CD4-positive, alpha-beta T cell treated with Interleukin-6 at 100 ng/mL for 8 hours (primary cell): ENCODE data around the gene GAB2.
"Not testable (repeated sequence)": the region's sequence is repeated elsewhere in the genome, so short reads cannot be mapped to it uniquely, and the experiment has no call there.

Experiments
- DNase-seq: peaks from one replicate; pipeline ENCODE4 v3.0.0-alpha.2; 2020; ENCODE audit warnings: mixed read lengths, low spot score

GAB2 gene

DNA sequence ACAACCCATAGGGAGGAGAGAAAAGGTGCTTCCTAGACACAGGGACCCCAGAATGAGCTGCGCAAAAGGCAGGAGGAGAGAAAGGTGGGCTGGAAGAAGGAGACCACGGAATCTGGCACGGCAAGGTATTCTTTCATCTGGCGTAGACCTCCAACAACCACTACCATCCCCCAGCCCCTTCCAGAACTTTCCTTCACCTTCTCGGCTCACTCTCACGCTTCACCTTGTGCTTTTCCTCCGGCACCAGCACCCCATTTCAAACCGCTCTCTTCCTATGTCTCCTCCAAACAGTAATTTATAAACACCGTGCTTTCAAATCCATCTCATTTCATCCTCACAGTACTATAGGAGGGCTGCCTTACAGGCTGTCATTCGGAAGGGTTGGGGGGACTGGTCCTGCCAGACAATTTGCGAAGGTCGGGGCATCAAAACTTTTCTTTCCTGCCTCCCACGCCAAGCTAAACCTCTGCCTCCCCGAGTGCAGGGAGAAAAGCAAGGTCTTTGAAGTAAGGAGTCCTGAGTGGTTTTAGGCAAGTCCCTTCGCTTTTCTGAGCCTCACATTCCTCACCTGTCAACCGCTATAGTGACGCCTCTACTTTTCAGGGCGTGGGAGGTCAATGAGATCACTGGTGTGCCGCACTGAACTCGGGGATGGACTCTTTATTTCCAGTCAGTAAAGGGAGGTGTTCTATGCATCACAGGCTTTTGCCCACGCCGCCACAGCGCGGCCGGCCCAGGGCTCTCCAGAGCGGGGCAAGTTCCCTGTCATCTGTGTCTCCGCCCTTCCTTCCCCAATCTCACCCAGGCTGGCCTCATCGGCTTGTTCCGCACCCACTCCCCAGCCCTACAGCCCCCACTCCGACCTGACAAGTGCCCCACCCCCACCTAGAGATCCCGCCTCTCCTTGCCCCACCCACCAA lies 230.0 kb downstream of the GAB2 start:
- no peak for DNase-seq

DNA sequence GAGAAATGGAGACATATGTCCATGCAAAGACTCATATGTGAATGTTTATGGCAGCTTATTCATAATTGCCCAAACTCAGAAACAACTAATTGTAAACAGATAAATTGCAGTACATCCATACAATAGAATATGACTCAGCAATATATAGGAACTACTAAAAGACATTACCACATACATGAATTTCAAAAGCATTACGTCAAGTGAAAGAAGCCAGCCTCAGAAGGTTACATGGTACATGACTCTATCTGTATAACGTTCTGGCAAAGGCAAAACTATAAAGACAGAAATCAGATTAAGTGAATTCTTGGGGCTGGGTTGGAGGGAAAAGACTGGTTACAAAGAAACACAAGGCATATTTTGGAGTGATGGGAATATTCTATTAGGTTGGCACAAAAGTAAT lies 236.4 kb downstream of the GAB2 start:
- DNase-seq: no peak

DNA sequence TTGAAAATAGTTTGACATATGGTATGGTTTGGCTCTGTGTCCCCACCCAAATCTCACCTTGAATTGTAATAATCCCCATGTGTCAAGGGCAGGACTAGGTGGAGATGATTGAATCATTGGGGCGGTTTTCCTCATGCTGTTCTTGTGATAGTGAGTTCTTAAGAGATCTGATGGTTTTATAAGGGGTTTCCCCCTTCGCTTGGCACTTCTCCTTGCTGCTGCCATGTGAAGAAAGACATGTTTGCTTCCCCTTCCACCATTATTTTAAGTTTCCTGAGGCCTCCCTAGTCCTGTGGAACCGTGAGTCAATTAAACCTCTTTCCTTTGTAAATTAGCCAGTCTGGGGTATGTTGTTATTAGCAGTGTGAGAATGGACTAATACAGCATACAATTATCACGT lies 236.9 kb downstream of the GAB2 start:
- no peak for DNase-seq

DNA sequence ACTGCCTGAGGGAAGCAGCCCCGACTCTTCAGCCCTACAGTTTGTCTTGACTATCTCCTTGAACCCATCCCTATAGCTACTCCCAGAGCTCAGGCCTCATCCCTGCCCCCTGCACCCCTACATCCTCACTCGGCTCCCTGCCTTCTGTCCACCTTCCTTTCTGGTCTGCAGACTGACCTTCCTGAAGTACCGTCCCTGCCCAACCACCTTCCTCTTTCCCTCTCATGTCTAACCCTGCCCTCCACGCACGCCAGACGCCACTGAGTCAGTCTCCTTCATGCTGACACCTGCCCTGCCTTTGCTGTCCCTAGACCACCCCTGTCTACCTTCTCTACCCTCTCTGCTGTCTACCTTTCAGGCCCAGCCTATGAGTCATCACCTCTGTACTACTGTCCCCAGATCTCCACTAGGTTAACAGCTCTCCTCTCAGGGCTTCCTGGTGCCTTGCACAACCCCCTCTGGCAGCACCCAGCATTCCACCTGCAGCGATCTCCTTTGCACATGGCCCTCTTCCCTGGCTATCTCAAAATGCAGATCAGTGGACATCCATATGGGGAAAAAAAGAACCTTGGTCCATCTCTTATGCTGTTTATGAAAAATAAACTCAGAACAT lies 238.1 kb downstream of the GAB2 start:
- no peak for DNase-seq

DNA sequence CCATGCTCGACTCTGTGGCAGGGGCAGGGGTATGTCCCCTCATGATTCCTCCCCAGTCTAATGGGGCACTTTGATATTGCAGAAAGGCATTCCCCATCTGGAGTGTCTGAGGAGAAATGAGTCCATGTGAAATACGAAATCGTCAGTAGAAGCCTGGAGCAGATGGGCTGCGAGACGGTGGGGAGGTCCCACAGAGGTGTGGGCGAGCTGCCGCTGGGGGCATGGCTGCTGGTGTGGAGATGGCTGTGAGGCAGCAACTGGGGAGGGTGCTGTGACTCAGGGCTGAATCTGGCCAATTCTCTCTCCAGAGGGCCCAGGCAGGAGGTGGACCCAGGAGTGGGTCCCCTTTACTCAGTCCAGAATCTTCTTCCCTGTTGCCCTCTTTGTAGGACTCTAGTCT lies 240.4 kb downstream of the GAB2 start:
- DNase-seq: no peak

DNA sequence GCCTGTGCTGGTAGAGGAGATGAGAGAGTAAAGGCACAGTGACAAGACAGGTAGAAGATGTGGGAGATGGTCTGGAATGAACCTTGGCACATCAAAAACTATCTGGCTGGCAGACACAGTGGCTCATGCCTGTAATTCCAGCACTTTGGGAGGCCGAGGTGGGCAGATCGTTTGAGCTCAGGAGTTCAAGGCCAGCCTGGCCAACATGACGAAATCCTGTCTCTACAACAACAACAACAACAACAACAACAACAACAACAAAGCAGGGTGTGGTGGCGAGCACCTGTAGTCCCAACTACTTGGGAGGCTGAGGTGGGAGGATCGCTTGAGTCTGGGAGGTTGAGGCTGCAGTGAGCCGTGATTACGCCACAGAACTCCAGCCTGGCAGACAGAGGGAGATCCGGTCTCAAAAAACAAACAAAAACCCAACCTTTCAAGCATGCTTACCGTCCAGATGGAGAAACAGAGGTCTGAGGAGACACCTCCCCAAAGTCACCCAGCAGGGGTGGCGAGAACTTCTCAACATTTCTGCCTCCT lies 240.9 kb downstream of the GAB2 start:
- no peak for DNase-seq

DNA sequence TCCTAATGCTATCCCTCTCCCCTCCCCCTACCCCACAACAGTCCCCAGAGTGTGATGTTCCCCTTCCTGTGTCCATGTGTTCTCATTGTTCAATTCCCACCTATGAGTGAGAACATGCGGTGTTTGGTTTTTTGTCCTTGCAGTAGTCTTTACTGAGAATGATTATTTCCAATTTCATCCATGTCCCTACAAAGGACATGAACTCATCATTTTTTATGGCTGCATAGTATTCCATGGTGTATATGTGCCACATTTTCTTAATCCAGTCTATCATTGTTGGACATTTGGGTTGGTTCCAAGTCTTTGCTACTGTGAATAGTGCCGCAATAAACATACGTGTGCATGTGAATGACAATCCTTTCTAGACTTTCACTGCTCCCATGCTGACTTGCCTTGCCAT lies 241.8 kb downstream of the GAB2 start:
- DNase-seq: not testable (repeated sequence)

DNA sequence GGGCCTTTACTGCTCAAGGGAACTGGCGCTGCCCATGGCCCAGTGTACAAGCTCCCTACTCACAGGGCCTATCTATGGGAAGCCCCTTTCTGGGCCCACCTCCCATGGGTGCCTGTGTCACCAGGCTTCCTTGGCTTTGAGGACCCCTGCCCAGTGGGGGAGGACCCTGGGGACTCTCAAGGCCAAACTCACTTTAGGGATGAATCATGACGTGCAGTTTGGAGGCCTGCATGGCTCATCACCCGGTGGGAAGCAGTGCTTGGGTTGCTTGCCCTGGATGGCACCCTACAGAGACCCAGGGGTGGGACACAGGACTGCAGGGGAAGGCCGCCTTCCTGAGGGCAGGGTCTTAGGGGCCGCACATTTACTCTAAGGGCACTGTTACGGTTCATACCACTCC lies 245.7 kb downstream of the GAB2 start:
- DNase-seq: no peak

DNA sequence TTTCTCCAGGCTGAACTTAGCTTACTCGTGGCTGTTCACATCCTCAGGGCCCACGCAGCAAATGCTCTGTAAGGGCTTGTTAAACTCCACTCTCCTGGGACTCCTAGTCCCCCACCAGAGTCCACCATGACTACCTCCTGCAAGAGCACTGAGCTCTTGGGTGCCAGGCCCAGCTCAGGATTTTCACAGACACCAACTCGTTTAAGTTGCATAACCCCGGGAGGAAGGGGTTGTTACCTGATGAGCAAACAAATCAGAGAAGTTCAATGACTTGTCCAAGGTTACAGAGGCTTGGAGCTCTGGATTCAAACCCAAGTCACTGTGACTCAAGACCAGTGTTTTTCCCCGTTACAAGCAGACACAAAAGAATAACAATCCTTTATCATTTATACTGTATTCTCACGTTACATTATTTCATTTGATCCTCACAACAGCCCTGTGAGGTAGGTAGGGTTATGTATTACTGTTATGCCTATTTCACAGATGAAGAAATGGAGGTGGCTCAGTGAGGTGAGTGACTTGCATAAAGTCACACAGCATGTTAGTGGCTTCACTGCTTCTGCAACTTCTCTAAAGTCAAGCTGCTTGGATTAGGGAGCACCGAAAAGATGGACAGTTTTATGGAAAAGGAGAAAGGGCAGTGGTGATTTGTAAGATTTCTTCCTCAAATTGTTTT lies 246.6 kb downstream of the GAB2 start:
- DNase-seq: no peak

DNA sequence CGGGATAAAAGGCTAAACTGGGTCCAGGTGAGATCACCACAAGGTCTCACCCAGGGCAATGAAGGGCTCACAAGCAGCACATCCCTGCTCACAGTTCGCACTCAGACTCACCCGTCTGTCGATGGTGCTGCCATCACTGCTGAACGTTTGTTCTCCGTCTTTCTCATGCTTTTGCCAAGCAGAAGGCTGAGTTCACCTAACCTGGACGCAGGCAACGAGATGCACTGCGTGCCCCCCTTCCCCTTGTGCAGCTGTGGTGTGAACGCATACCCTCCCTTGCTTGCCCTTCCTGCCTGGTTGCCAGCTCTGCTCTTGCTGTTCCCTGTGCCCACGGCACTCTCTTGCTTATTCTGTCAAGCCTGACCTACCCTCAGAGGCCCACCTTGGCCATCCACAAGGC lies 247.2 kb downstream of the GAB2 start:
- no peak for DNase-seq

DNA sequence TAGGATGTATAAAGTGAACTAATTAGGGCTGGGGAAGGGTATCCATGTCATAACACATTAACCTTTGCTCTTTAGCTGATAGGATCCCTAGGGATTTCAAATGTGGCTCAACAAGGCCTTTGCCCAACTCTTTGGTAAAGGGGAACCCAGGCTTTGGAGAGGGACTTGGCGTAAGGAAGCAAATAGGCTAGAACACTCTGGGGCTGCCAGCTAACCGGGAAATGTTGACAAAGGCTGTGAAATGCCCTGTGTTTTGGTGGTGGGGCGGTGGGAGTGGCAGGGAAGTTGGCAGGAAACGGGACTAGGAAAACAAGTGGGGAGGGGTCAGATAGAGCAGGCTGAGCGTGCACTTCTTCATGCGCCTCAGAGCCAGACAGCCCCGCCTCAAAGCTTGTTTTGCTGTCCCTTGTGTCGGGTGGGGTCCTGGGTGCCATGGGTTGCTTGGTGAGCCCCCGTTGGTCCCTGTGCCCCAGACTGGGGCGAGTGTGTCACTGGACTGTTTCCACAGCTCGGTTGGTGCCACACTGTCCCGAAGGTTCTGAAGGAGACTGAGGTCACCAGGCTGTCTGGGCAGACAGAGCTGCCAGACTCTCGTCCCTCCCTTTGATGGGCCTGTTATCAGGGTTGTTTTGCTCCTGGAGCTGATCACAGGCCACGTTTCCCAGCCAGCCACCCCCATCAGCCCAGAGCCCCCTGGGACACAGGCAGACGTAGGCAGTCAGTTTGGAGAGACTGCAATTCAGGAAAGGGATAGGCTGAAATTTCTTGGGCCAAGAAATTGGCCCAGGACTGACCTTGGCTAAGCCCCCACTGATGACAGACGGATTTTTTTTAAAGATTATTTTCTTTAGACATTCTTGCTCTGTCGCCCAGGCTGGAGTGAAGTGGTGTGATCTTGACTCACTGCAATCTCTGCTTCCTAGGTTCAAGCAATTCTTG lies 248.8 kb downstream of the GAB2 start:
- DNase-seq: no peak

DNA sequence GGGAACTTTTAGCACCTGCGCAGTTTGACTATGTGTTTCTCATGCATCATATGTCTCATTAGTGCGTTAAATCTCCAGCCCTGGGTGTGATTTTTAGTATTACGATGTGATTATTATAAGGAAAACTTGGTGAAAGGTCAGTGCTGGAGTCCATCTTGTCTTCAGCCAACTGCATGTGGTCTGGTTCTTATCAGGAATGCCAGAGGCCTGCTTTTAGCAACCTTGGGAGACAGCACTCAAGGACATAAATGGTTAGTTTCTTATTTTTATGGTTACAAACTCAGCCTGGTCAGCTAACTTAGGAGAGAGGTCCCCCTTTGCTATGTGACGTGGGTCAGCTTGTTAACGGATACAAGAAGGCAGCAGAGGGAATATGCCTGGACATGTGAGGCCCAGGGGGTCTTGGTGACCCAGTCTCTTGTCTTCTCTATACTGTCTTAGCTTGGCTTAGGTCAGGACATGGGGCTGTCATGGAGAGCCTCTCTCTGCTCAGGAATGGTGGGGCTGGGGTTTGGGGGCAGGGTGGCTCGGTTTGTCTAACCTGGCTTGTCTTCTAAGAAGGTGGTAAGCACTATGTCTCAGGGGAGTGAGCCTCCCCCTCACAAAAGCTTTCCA lies 250.7 kb downstream of the GAB2 start:
- DNase-seq: no peak
